GM08714 (cell line): ENCODE data around the gene HOXD8.

Source experiments
- H3K4me3 ChIP-seq: fragments of 200-500 bp; sonication (Bioruptor generic); 2 replicates; pipeline ENCODE4 v1.5.1; 2014; ENCODE audit warnings: mild to moderate bottlenecking, low read length, inconsistent platforms
- ZNF274 ChIP-seq: IDR thresholded peaks from 2 replicates; pipeline ENCODE4 v1.6.1; 2012; ENCODE audit warnings: mild to moderate bottlenecking, low read depth, low read length

Gene HOXD8

GRCh38 chr2:176172895-176173566, 43.5 kb downstream of the HOXD8 start:
- H3K4me3 ChIP-seq = no peak overlapping the region
- no peak for TF ChIP-seq ZNF274

- no peak for TF ChIP-seq ZNF274
- H3K4me3 ChIP-seq = no peak overlapping the region
Observed at GRCh38 chr2:176173567-176174381, 44.3 kb downstream of the HOXD8 start.

- no peak overlapping the region for H3K4me3 ChIP-seq
- no peak for TF ChIP-seq ZNF274
Observed at GRCh38 chr2:176174382-176174823, 44.9 kb downstream of the HOXD8 start.

GRCh38 chr2:176174824-176175708, 45.6 kb downstream of the HOXD8 start:
- no peak for TF ChIP-seq ZNF274
- H3K4me3 ChIP-seq = no peak overlapping the region

- no peak overlapping the region for H3K4me3 ChIP-seq
- TF ChIP-seq ZNF274 = no peak
Observed at GRCh38 chr2:176175709-176176607, 46.5 kb downstream of the HOXD8 start.

GRCh38 chr2:176177580-176178037, 48.1 kb downstream of the HOXD8 start:
- H3K4me3 ChIP-seq = no peak overlapping the region

GRCh38 chr2:176178038-176178756, 48.7 kb downstream of the HOXD8 start:
- H3K4me3 ChIP-seq = no peak overlapping the region; the same call in 1 of the 2 replicates
- TF ChIP-seq ZNF274 = no peak

More at GRCh38 chr2:176177580-176178037, 48.1 kb downstream of the HOXD8 start:
- no peak for TF ChIP-seq ZNF274

GRCh38 chr2:176178757-176179295, 49.3 kb downstream of the HOXD8 start:
- H3K4me3 ChIP-seq = no peak overlapping the region
- no peak for TF ChIP-seq ZNF274

- H3K4me3 ChIP-seq = no peak overlapping the region
- TF ChIP-seq ZNF274 = no peak
Observed at GRCh38 chr2:176181551-176181950, 52.0 kb downstream of the HOXD8 start.
